Skeletal muscle satellite cell (primary cell): ENCODE measurements around the gene FBXW11.

Source experiments
- H3K27me3 ChIP-seq: 2 replicates; pipeline ENCODE4 v1.7.0; 2013; ENCODE audit warnings: low read length; ENCODE audit not compliant: control insufficient read depth, insufficient read depth
- H3K36me3 ChIP-seq: 2 replicates; pipeline ENCODE4 v1.7.0; 2013; ENCODE audit warnings: mild to moderate bottlenecking, control low read depth, low read length; ENCODE audit not compliant: insufficient read depth
- H3K4me1 ChIP-seq: 2 replicates; pipeline ENCODE4 v1.7.0; 2013; ENCODE audit warnings: low read length; ENCODE audit not compliant: control insufficient read depth, insufficient read depth
- H3K4me2 ChIP-seq: 2 replicates; pipeline ENCODE4 v1.7.0; 2013; ENCODE audit warnings: mild to moderate bottlenecking, low read length
- H3K4me3 ChIP-seq: 2 replicates; pipeline ENCODE4 v1.7.0; 2013; ENCODE audit warnings: low read length
- H3K9ac ChIP-seq: 2 replicates; pipeline ENCODE4 v1.7.0; 2013; ENCODE audit warnings: mild to moderate bottlenecking, low read depth, low read length, moderate library complexity
- H3K9me3 ChIP-seq: replicated peaks from 2 replicates; pipeline ENCODE4 v1.7.0; 2013; ENCODE audit warnings: mild to moderate bottlenecking, control low read depth, low read length

FBXW11 gene

GRCh38 chr5:171855798-171856763, 150.4 kb downstream of the FBXW11 start:
- H3K9ac ChIP-seq, result no peak overlapping the region
- H3K27me3 ChIP-seq, result no peaks in the 10 kb centered on the region
- peaks cover 2% of the 10 kb centered on the region for H3K4me1 ChIP-seq
- H3K4me3 ChIP-seq, result no peak overlapping the region
- H3K9me3 ChIP-seq, result no peaks in the 10 kb centered on the region
- no peaks in the 10 kb centered on the region for H3K36me3 ChIP-seq
- H3K4me2 ChIP-seq, result no peak overlapping the region

GRCh38 chr5:171855265-171855664, 151.2 kb downstream of the FBXW11 start:
- Histone ChIP-seq H3K27me3 (no peaks in the 10 kb centered on the region), H3K9me3 (no peaks in the 10 kb centered on the region), H3K4me3 (no peak overlapping the region), H3K4me1 (no peaks in the 10 kb centered on the region), H3K36me3 (no peaks in the 10 kb centered on the region), H3K9ac (no peak overlapping the region), H3K4me2 (no peak overlapping the region)

- no peaks in the 10 kb centered on the region for H3K9me3 ChIP-seq
- H3K4me1 ChIP-seq, result no peaks in the 10 kb centered on the region
- no peak overlapping the region for H3K9ac ChIP-seq
- H3K4me3 ChIP-seq, result no peak overlapping the region
- H3K27me3 ChIP-seq, result no peaks in the 10 kb centered on the region
- H3K36me3 ChIP-seq, result no peaks in the 10 kb centered on the region
- no peak overlapping the region for H3K4me2 ChIP-seq
Measured at GRCh38 chr5:171852255-171852681, 154.2 kb downstream of the FBXW11 start.

DNA sequence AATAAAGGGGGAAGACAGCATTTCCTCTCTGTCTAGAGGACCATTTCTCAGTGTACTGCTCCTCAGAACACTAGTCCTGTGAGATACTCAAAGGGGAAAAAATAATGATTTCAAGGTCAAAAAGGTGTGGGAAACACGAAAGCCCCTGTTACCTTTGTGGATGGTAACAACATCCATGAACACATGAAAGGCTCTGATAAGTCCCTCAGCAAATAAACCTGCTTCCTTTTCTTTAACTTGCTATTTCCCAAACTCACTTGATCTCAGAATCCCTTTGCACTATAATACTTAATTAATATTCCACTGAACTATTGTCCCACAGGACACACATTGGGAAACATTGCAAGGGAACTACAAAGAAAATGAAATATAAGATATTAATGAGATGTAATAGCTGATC, 155.2 kb downstream of the FBXW11 start:
- Histone ChIP-seq H3K9me3 (no peaks in the 10 kb centered on the region), H3K9ac (no peak overlapping the region), H3K27me3 (no peaks in the 10 kb centered on the region), H3K4me3 (no peak overlapping the region), H3K36me3 (no peaks in the 10 kb centered on the region), H3K4me1 (no peaks in the 10 kb centered on the region), H3K4me2 (no peak overlapping the region)

- no peaks in the 10 kb centered on the region for H3K4me1 ChIP-seq
- H3K9me3 ChIP-seq, result no peaks in the 10 kb centered on the region
- H3K9ac ChIP-seq, result no peak overlapping the region
- H3K4me2 ChIP-seq, result no peak overlapping the region
- no peaks in the 10 kb centered on the region for H3K27me3 ChIP-seq
- no peak overlapping the region for H3K4me3 ChIP-seq
- no peaks in the 10 kb centered on the region for H3K36me3 ChIP-seq
Measured at GRCh38 chr5:171850324-171850947, 156.0 kb downstream of the FBXW11 start.

- H3K4me1 ChIP-seq, result no peaks in the 10 kb centered on the region
- H3K4me2 ChIP-seq, result no peak overlapping the region
- no peaks in the 10 kb centered on the region for H3K27me3 ChIP-seq
- H3K9me3 ChIP-seq, result no peaks in the 10 kb centered on the region
- H3K36me3 ChIP-seq, result no peaks in the 10 kb centered on the region
- no peak overlapping the region for H3K9ac ChIP-seq
- H3K4me3 ChIP-seq, result no peak overlapping the region
Measured at GRCh38 chr5:171849585-171850323, 156.7 kb downstream of the FBXW11 start.

DNA sequence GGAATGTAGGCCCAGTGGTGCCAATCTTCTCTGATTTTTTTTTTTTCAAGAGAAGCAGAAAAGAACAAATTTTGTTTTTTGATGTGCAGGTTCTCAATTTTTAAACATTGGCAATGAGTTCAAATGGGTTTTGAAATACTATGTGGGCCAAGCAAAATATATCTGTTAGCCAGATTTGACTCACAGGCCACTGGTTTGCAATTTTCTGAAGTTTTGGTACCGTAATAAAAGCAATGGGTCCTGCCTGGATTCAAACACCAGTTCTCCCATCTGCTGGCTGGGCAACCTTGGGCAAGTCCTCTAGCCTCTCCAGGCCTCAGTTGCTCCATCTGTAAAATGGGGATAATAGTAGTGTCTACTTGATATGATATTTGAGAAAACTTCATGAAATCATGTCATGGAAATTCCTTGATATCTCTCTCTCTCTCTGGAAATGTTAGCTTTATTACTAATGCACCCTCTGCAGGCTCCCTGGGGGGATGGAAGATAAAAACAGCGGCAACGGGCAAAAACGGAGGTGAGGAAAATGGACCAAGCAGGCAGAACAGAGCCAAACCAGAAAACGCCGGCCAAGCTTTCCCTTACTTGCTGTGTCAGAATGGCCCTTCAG, 157.4 kb downstream of the FBXW11 start:
- H3K4me3 ChIP-seq, result no peak overlapping the region
- H3K36me3 ChIP-seq, result no peaks in the 10 kb centered on the region
- no peaks in the 10 kb centered on the region for H3K9me3 ChIP-seq
- H3K4me1 ChIP-seq, result no peaks in the 10 kb centered on the region
- no peaks in the 10 kb centered on the region for H3K27me3 ChIP-seq
- no peak overlapping the region for H3K4me2 ChIP-seq
- H3K9ac ChIP-seq, result no peak overlapping the region

GRCh38 chr5:171848486-171848885, 158.0 kb downstream of the FBXW11 start:
- no peaks in the 10 kb centered on the region for H3K36me3 ChIP-seq
- no peaks in the 10 kb centered on the region for H3K4me1 ChIP-seq
- H3K27me3 ChIP-seq, result no peaks in the 10 kb centered on the region
- no peak overlapping the region for H3K4me3 ChIP-seq
- no peaks in the 10 kb centered on the region for H3K9me3 ChIP-seq
- no peak overlapping the region for H3K9ac ChIP-seq
- no peak overlapping the region for H3K4me2 ChIP-seq

DNA sequence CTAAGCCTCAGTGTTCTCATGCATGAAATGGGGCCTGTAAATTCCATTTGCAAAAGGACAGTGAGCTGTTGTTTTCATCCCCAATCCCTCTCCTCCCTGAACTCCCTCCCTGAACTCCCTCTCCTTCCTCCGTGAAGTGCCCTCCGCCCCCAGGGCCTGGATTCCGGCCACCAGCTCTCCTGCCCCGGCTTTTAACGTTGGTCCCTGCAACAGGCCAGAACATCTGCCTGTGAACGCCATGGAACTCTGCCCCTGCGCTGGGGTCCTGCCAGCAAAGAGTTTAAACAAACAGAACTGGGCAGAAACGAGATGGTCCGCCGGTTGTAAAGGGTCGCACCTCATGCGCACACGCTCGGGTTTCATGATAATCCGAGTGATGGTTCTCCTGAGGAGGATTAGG, 158.4 kb downstream of the FBXW11 start:
- Histone ChIP-seq H3K9ac (no peak overlapping the region), H3K4me3 (no peak overlapping the region), H3K36me3 (no peaks in the 10 kb centered on the region), H3K4me2 (no peak overlapping the region), H3K9me3 (no peaks in the 10 kb centered on the region), H3K4me1 (no peaks in the 10 kb centered on the region), H3K27me3 (no peaks in the 10 kb centered on the region)

DNA sequence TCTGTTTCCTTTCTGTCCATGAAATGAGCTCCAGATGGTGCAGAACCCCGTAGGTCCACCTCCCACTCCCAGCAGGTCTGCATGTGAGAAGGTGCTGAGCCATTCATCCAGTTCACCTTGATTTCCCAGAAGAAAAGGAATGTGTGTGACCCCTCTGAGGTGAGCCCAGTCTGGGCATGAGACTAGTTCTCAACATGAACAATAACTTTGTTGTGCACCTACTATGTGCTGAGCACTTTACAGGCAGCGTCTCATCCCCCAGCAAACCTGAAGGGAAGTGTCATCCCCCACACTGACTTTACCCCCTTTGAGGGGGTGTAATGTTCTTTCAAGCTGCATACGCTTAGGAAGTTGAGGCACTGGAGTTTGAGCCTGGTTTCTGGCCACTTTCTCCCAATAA, 159.4 kb downstream of the FBXW11 start:
- Histone ChIP-seq H3K4me1 (no peaks in the 10 kb centered on the region), H3K4me2 (no peak overlapping the region), H3K4me3 (no peak overlapping the region), H3K9me3 (no peaks in the 10 kb centered on the region), H3K36me3 (no peaks in the 10 kb centered on the region), H3K27me3 (no peaks in the 10 kb centered on the region), H3K9ac (no peak overlapping the region)

- no peak overlapping the region for H3K4me2 ChIP-seq
- H3K4me1 ChIP-seq, result no peaks in the 10 kb centered on the region
- no peak overlapping the region for H3K4me3 ChIP-seq
- H3K9me3 ChIP-seq, result no peaks in the 10 kb centered on the region
- H3K9ac ChIP-seq, result no peak overlapping the region
- H3K27me3 ChIP-seq, result no peaks in the 10 kb centered on the region
- H3K36me3 ChIP-seq, result no peaks in the 10 kb centered on the region
Measured at GRCh38 chr5:171846323-171846722, 160.1 kb downstream of the FBXW11 start.
